HEK293 (cell line): ENCODE data around the gene NSL1.
A peak's percentile ranks its signal among the peaks of the same experiment; 100 is the strongest.

Experiments used
- CTCF ChIP-seq: fragments of 450-650 bp; formaldehyde crosslinking; IDR thresholded peaks from 2 replicates; pipeline ENCODE4 v1.5.1; 2016; ENCODE audit warnings: missing biosample characterization, missing genetic modification characterization
- EGR2 ChIP-seq: fragments of 450-650 bp; formaldehyde crosslinking; IDR thresholded peaks from 2 replicates; pipeline ENCODE4 v1.5.1; 2016; ENCODE audit warnings: low read depth, missing biosample characterization, missing genetic modification characterization
- GLI2 ChIP-seq: fragments of 450-650 bp; formaldehyde crosslinking; IDR thresholded peaks from 2 replicates; pipeline ENCODE4; 2017; ENCODE audit warnings: missing biosample characterization, missing genetic modification characterization, low read depth, borderline replicate concordance
- GLI4 ChIP-seq: fragments of 450-650 bp; formaldehyde crosslinking; IDR thresholded peaks from 2 replicates; pipeline ENCODE4 v1.5.1; 2016; ENCODE audit warnings: missing biosample characterization, missing genetic modification characterization
- MEIS1 ChIP-seq: sonication (generic); formaldehyde crosslinking; IDR thresholded peaks from 2 replicates; pipeline ENCODE4 v1.8.1; 2022; ENCODE audit warnings: missing genetic modification reagents, mild to moderate bottlenecking, borderline replicate concordance
- MYNN ChIP-seq: fragments of 450-650 bp; formaldehyde crosslinking; IDR thresholded peaks from 2 replicates; pipeline ENCODE4 v1.5.1; 2016; ENCODE audit warnings: missing biosample characterization, missing genetic modification characterization, borderline replicate concordance
- PRDM4 ChIP-seq: fragments of 450-650 bp; formaldehyde crosslinking; IDR thresholded peaks from 2 replicates; pipeline ENCODE4 v1.5.1; 2017; ENCODE audit warnings: missing biosample characterization, missing genetic modification characterization
- SETDB1 ChIP-seq: IDR thresholded peaks from one replicate; pipeline ENCODE4 v1.6.1; 2017; ENCODE audit warnings: mild to moderate bottlenecking, low read length, moderate library complexity, mixed read lengths; ENCODE audit not compliant: insufficient read length
- SP2 ChIP-seq: fragments of 450-650 bp; formaldehyde crosslinking; IDR thresholded peaks from 2 replicates; pipeline ENCODE4 v1.5.1; 2016; ENCODE audit warnings: missing biosample characterization, missing genetic modification characterization
- TCF7L2 ChIP-seq: IDR thresholded peaks from 2 replicates; pipeline ENCODE4 v1.6.1; 2011; ENCODE audit warnings: low read depth, mild to moderate bottlenecking, inconsistent platforms, low read length, moderate library complexity, borderline replicate concordance
- ZNF175 ChIP-seq: fragments of 450-650 bp; formaldehyde crosslinking; IDR thresholded peaks from 2 replicates; pipeline ENCODE4 v1.5.1; 2016; ENCODE audit warnings: missing biosample characterization, missing genetic modification characterization
- ZNF23 ChIP-seq: fragments of 450-650 bp; formaldehyde crosslinking; IDR thresholded peaks from 2 replicates; pipeline ENCODE4 v1.5.1; 2016; ENCODE audit warnings: missing biosample characterization, missing genetic modification characterization, borderline replicate concordance
- ZNF350 ChIP-seq: fragments of 450-650 bp; formaldehyde crosslinking; IDR thresholded peaks from 2 replicates; pipeline ENCODE4 v1.5.0; 2017; ENCODE audit warnings: missing biosample characterization, mild to moderate bottlenecking, missing genetic modification characterization
- ZNF37A ChIP-seq: fragments of 450-650 bp; IDR thresholded peaks from 2 replicates; pipeline ENCODE4 v1.5.1; 2018; ENCODE audit warnings: missing biosample characterization, missing genetic modification characterization
- ZNF449 ChIP-seq: fragments of 450-650 bp; formaldehyde crosslinking; IDR thresholded peaks from 2 replicates; pipeline ENCODE4 v1.5.1; 2017; ENCODE audit warnings: missing biosample characterization, mild to moderate bottlenecking, missing genetic modification characterization, moderate library complexity
- ZNF473 ChIP-seq: fragments of 450-650 bp; formaldehyde crosslinking; IDR thresholded peaks from 2 replicates; pipeline ENCODE4 v1.5.1; 2017; ENCODE audit warnings: missing biosample characterization, missing genetic modification characterization
- ZNF501 ChIP-seq: fragments of 450-650 bp; formaldehyde crosslinking; IDR thresholded peaks from 2 replicates; pipeline ENCODE4 v1.5.1; 2016; ENCODE audit warnings: missing biosample characterization, missing genetic modification characterization
- ZNF514 ChIP-seq: fragments of 450-650 bp; formaldehyde crosslinking; IDR thresholded peaks from 2 replicates; pipeline ENCODE4 v1.5.1; 2016; ENCODE audit warnings: missing biosample characterization, missing genetic modification characterization
- ZNF600 ChIP-seq: fragments of 450-650 bp; formaldehyde crosslinking; IDR thresholded peaks from 2 replicates; pipeline ENCODE4 v1.5.1; 2016; ENCODE audit warnings: missing biosample characterization, missing genetic modification characterization
- ZNF624 ChIP-seq: fragments of 450-650 bp; formaldehyde crosslinking; IDR thresholded peaks from 2 replicates; pipeline ENCODE4 v1.5.1; 2017; ENCODE audit warnings: missing biosample characterization, missing genetic modification characterization
- ZNF664 ChIP-seq: fragments of 450-650 bp; formaldehyde crosslinking; IDR thresholded peaks from 2 replicates; pipeline ENCODE4 v1.5.1; 2016; ENCODE audit warnings: missing biosample characterization, missing genetic modification characterization
- ZNF76 ChIP-seq: fragments of 450-650 bp; formaldehyde crosslinking; IDR thresholded peaks from 2 replicates; pipeline ENCODE4; 2016; ENCODE audit warnings: low read depth, missing biosample characterization, missing genetic modification characterization, borderline replicate concordance
- ZSCAN16 ChIP-seq: fragments of 450-650 bp; formaldehyde crosslinking; IDR thresholded peaks from 2 replicates; pipeline ENCODE4 v1.5.1; 2016; ENCODE audit warnings: missing biosample characterization, missing genetic modification characterization
- ZSCAN23 ChIP-seq: fragments of 450-650 bp; formaldehyde crosslinking; IDR thresholded peaks from 2 replicates; pipeline ENCODE4 v1.5.1; 2016; ENCODE audit warnings: missing biosample characterization, missing genetic modification characterization
- TF ChIP-seq, protein P1 (sequence below): fragments of 450-650 bp; formaldehyde crosslinking; conservative IDR thresholded peaks from 2 replicates; pipeline ENCODE4 v1.5.1; 2016; ENCODE audit warnings: low read depth, missing biosample characterization, missing genetic modification characterization
- TF ChIP-seq, protein P2 (sequence below): fragments of 450-650 bp; formaldehyde crosslinking; IDR thresholded peaks from 2 replicates; pipeline ENCODE4 v1.5.1; 2016; ENCODE audit warnings: missing biosample characterization, missing genetic modification characterization, low read depth

Gene NSL1

GRCh38 chr1:212791676-212792395, at the start of gene NSL1, which contains the start of gene TATDN3 (continued):
- TF ChIP-seq ZSCAN16 = peak; percentile 65; the same call in 1 of the 2 replicates
- TF ChIP-seq ZNF175 (tag by site-specific recombination) = no peak
- TF ChIP-seq, protein P1, sequence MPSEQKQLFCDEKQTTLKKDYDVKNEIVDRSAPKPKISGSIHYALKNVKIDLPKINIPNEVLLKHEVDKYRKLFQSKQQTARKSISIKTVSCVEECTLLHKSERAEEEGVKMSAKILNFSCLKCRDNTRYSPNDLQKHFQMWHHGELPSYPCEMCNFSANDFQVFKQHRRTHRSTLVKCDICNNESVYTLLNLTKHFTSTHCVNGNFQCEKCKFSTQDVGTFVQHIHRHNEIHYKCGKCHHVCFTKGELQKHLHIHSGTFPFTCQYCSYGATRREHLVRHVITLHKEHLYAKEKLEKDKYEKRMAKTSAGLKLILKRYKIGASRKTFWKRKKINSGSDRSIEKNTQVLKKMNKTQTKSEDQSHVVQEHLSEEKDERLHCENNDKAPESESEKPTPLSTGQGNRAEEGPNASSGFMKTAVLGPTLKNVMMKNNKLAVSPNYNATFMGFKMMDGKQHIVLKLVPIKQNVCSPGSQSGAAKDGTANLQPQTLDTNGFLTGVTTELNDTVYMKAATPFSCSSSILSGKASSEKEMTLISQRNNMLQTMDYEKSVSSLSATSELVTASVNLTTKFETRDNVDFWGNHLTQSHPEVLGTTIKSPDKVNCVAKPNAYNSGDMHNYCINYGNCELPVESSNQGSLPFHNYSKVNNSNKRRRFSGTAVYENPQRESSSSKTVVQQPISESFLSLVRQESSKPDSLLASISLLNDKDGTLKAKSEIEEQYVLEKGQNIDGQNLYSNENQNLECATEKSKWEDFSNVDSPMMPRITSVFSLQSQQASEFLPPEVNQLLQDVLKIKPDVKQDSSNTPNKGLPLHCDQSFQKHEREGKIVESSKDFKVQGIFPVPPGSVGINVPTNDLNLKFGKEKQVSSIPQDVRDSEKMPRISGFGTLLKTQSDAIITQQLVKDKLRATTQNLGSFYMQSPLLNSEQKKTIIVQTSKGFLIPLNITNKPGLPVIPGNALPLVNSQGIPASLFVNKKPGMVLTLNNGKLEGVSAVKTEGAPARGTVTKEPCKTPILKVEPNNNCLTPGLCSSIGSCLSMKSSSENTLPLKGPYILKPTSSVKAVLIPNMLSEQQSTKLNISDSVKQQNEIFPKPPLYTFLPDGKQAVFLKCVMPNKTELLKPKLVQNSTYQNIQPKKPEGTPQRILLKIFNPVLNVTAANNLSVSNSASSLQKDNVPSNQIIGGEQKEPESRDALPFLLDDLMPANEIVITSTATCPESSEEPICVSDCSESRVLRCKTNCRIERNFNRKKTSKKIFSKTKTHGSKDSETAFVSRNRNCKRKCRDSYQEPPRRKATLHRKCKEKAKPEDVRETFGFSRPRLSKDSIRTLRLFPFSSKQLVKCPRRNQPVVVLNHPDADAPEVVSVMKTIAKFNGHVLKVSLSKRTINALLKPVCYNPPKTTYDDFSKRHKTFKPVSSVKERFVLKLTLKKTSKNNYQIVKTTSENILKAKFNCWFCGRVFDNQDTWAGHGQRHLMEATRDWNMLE = peak; percentile 72
- no peak for TF ChIP-seq GLI2 (tag by site-specific recombination)
- TF ChIP-seq ZNF473 (tag by site-specific recombination) = no peak
- TF ChIP-seq SETDB1 = no peak
- no peak for TF ChIP-seq ZNF23 (tag by site-specific recombination)
- no peak for TF ChIP-seq PRDM4 (tag by site-specific recombination)
- peak; percentile 98 for TF ChIP-seq ZNF76 (tag by site-specific recombination)
- no peak for TF ChIP-seq ZNF514
- TF ChIP-seq ZNF37A (tag by site-specific recombination) = no peak
- TF ChIP-seq MYNN (tag by site-specific recombination) = peak; percentile 72; the same call in 1 of the 2 replicates
- 0 out of 2 replicates have a peak, but pooled peaks have one; percentile 60 for TF ChIP-seq ZNF624 (tag by site-specific recombination)
- TF ChIP-seq ZNF600 = peak; percentile 62
- TF ChIP-seq SP2 = peak; percentile 73
- TF ChIP-seq MEIS1 = no peak
- peak; percentile 79 for TF ChIP-seq EGR2 (tag by site-specific recombination)
- TF ChIP-seq, protein P2, sequence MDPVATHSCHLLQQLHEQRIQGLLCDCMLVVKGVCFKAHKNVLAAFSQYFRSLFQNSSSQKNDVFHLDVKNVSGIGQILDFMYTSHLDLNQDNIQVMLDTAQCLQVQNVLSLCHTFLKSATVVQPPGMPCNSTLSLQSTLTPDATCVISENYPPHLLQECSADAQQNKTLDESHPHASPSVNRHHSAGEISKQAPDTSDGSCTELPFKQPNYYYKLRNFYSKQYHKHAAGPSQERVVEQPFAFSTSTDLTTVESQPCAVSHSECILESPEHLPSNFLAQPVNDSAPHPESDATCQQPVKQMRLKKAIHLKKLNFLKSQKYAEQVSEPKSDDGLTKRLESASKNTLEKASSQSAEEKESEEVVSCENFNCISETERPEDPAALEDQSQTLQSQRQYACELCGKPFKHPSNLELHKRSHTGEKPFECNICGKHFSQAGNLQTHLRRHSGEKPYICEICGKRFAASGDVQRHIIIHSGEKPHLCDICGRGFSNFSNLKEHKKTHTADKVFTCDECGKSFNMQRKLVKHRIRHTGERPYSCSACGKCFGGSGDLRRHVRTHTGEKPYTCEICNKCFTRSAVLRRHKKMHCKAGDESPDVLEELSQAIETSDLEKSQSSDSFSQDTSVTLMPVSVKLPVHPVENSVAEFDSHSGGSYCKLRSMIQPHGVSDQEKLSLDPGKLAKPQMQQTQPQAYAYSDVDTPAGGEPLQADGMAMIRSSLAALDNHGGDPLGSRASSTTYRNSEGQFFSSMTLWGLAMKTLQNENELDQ = no peak
- no peak for TF ChIP-seq TCF7L2
- TF ChIP-seq GLI4 (tag by site-specific recombination) = peak; percentile 96; the same call in 1 of the 2 replicates
- peak; percentile 86; the same call in 1 of the 2 replicates for TF ChIP-seq ZSCAN23 (tag by site-specific recombination)
- TF ChIP-seq CTCF = peak; percentile 63
- TF ChIP-seq ZNF449 (tag by site-specific recombination) = peak; percentile 63; the same call in 1 of the 2 replicates
- TF ChIP-seq ZNF350 (tag by site-specific recombination) = no peak
- peak; percentile 99 for TF ChIP-seq ZNF501
- peak; percentile 73 for TF ChIP-seq ZNF664
